Osteocyte (in vitro differentiated cells): ENCODE measurements around the gene PPP1R3D. TPM values are rescaled to one million over a fixed set of nuclear protein-coding genes. Genes with fewer than 3 reads are reported as not detected.

Source experiments
- DNase-seq: peaks from one replicate; pipeline ENCODE4 v3.0.0; 2021; ENCODE audit warnings: mixed read lengths; ENCODE audit not compliant: unreplicated experiment; ENCODE audit errors: extremely low spot score
- H3K27ac Mint-ChIP-seq: one replicate; pipeline ENCODE4 v1.8.0; 2021; ENCODE audit warnings: mild to moderate bottlenecking, mixed read lengths; ENCODE audit not compliant: unreplicated experiment
- H3K27me3 Mint-ChIP-seq: one replicate; pipeline ENCODE4 v1.8.0; 2021; ENCODE audit warnings: mixed read lengths; ENCODE audit not compliant: unreplicated experiment
- H3K36me3 Mint-ChIP-seq: one replicate; pipeline ENCODE4 v1.8.0; 2021; ENCODE audit warnings: mixed read lengths; ENCODE audit not compliant: unreplicated experiment
- H3K4me1 Mint-ChIP-seq: one replicate; pipeline ENCODE4 v1.8.0; 2021; ENCODE audit warnings: mixed read lengths; ENCODE audit not compliant: unreplicated experiment
- H3K4me3 Mint-ChIP-seq: one replicate; pipeline ENCODE4 v1.8.0; 2021; ENCODE audit warnings: mild to moderate bottlenecking, moderate library complexity, mixed read lengths; ENCODE audit not compliant: unreplicated experiment
- H3K9me3 Mint-ChIP-seq: one replicate; pipeline ENCODE4 v1.8.0; 2021; ENCODE audit warnings: mixed read lengths; ENCODE audit not compliant: unreplicated experiment
- CTCF ChIP-seq: fragments of 200-600 bp; sonication (generic); IDR thresholded peaks from 2 replicates; pipeline ENCODE4 v1.5.0; 2021; ENCODE audit warnings: antibody characterized with exemption, mild to moderate bottlenecking, moderate library complexity
- total RNA-seq: library from RNA; stranded (reverse); gene quantifications from 2 replicates; pipeline ENCODE4 v1.2.1, GENCODE V29; 2021

The PPP1R3D gene
- total RNA-seq, 1 donor from 2014 or later, result 7.3 TPM

GRCh38 chr20:59948828-59949720 is 9.0 kb upstream of the PPP1R3D start:
- Mint-ChIP-seq H3K4me1 (peaks cover 36% of the 10 kb centered on the region), H3K27me3 (no peaks in the 10 kb centered on the region), H3K9me3 (no peaks in the 10 kb centered on the region), H3K36me3 (peaks cover 11% of the 10 kb centered on the region), H3K27ac (no peak overlapping the region), H3K4me3 (no peak overlapping the region)
- DNase-seq, result no peak
- peak; percentile 73 for TF ChIP-seq CTCF

DNA sequence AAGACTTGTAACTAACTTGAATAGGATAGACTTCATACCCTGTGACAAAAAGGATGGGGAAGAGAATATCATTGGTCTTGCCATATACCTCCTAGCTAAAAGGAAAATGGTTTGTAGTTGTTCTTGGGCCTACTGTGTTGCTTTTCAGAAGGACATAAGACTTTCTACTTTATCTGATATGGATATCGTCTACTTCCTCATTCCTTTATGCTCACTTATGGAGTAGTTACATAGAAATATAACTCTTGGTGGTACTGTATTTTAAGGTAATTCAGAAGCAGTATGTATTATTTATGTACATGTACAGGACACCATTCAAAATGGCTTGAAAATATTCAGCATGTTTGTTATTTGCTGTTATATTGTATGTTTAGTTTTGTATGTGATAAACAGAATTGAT is 8.1 kb upstream of the PPP1R3D start:
- TF ChIP-seq CTCF, result no peak
- H3K36me3 Mint-ChIP-seq, result peaks cover 11% of the 10 kb centered on the region
- H3K27ac Mint-ChIP-seq, result no peak overlapping the region
- H3K4me3 Mint-ChIP-seq, result no peak overlapping the region
- no peaks in the 10 kb centered on the region for H3K27me3 Mint-ChIP-seq
- DNase-seq, result no peak
- H3K9me3 Mint-ChIP-seq, result no peaks in the 10 kb centered on the region
- H3K4me1 Mint-ChIP-seq, result peaks cover 41% of the 10 kb centered on the region

GRCh38 chr20:59947376-59947775 is 7.3 kb upstream of the PPP1R3D start:
- no peak for TF ChIP-seq CTCF
- Mint-ChIP-seq H3K36me3 (peaks cover 11% of the 10 kb centered on the region), H3K27me3 (no peaks in the 10 kb centered on the region), H3K27ac (no peak overlapping the region), H3K4me1 (peaks cover 41% of the 10 kb centered on the region), H3K9me3 (no peaks in the 10 kb centered on the region), H3K4me3 (no peak overlapping the region)
- DNase-seq, result no peak

- Mint-ChIP-seq H3K27me3 (no peaks in the 10 kb centered on the region), H3K4me1 (peaks cover 51% of the 10 kb centered on the region), H3K4me3 (peak overlapping the region; percentile 20), H3K36me3 (peaks cover 11% of the 10 kb centered on the region), H3K9me3 (no peaks in the 10 kb centered on the region), H3K27ac (peak overlapping the region; percentile 78)
- no peak for DNase-seq
- TF ChIP-seq CTCF, result no peak
These were observed 5.6 kb upstream of the PPP1R3D start for GRCh38 chr20:59945731-59946130.

DNA sequence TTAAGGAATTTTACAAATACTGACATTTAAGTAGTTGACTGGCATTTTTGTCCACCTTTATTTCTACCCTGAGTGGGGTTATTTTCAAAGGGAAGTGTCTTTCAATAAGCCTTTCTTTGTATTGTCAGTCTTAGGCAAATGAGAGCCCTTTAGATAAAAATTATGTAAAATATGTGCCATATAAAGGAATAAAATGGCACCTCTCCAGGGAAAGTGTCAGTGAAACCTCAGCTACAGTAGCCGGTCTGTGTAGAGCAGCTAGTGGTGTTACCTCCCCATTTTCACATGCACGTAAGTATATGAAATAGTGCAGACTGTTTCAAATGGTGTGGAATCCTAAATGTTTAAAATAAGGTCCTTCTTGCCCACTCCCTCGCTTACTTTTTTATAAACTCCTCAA is 5.1 kb upstream of the PPP1R3D start:
- no peak for TF ChIP-seq CTCF
- Mint-ChIP-seq H3K9me3 (no peaks in the 10 kb centered on the region), H3K4me1 (peaks cover 54% of the 10 kb centered on the region), H3K36me3 (peaks cover 11% of the 10 kb centered on the region), H3K27ac (peak overlapping the region; percentile 78), H3K27me3 (no peaks in the 10 kb centered on the region), H3K4me3 (peak overlapping the region; percentile 20)
- DNase-seq, result no peak
